GM12872 (cell line): ENCODE data around the gene APLN.

ENCODE experiments used
- CTCF ChIP-seq: IDR thresholded peaks from 3 replicates; pipeline ENCODE4 v1.5.1; 2011; ENCODE audit warnings: low read depth, mild to moderate bottlenecking, low read length, moderate library complexity; ENCODE audit not compliant: insufficient read depth

Gene APLN

GRCh38 chrX:129608496-129608895, 46.3 kb downstream of the APLN start:
- TF ChIP-seq CTCF: no peak

- TF ChIP-seq CTCF: peak; percentile 61; the same call in 2 of the 3 replicates
Observed at GRCh38 chrX:129606918-129607317, 47.8 kb downstream of the APLN start.

- peak; percentile 62 for TF ChIP-seq CTCF
Observed at GRCh38 chrX:129600981-129601424, 53.8 kb downstream of the APLN start.

GRCh38 chrX:129599996-129600395, 54.8 kb downstream of the APLN start:
- TF ChIP-seq CTCF: no peak

GRCh38 chrX:129599499-129599898, 55.3 kb downstream of the APLN start:
- TF ChIP-seq CTCF: no peak

- TF ChIP-seq CTCF: no peak
Observed at GRCh38 chrX:129597905-129598304, 56.9 kb downstream of the APLN start.

GRCh38 chrX:129596077-129596476, 58.7 kb downstream of the APLN start:
- no peak for TF ChIP-seq CTCF
